Endothelial cell of umbilical vein (primary cell): ENCODE data around the gene FAM131B. TPM values are rescaled to one million over a fixed set of nuclear protein-coding genes. Genes with fewer than 3 reads are reported as not detected.

Source experiments
- BruUV-seq: library from RNA; stranded (reverse); fragments of 400-500 nt; replicated peaks from 2 replicates; lab custom pipeline; 2021; lab: Mats Ljungman, UMichigan
- CTCF ChIA-PET: fragments of 300-600, 350-600 bp; sonication (Branson Sonifier 250); formaldehyde crosslinking; loops from one replicate; lab custom pipeline; 2021; ENCODE audit warnings: antibody characterized with exemption, inconsistent platforms; lab: Charles Lee
- POLR2A ChIA-PET: fragments of 300-600, 350-600 bp; sonication (Branson Sonifier 250); formaldehyde crosslinking; loops from one replicate; lab custom pipeline; 2021; ENCODE audit warnings: antibody characterized with exemption, inconsistent platforms; lab: Charles Lee
- DNase-seq: peaks from one replicate; pipeline ENCODE4 v3.0.0-alpha.2; 2011; ENCODE audit warnings: low read depth, low spot score
- FAIRE-seq: peaks from 2 replicates; lab custom pipeline; 2011; peaks lifted over from hg19 to GRCh38; lab: Jason Lieb, UNC
- H2AFZ ChIP-seq: 2 replicates; pipeline ENCODE4 v1.6.0; 2012; ENCODE audit warnings: low read depth, low read length, control low read depth, inconsistent platforms
- H3K27ac ChIP-seq: 2 replicates; pipeline ENCODE4 v1.5.1; 2011; ENCODE audit warnings: low read depth, mild to moderate bottlenecking, control low read depth, low read length, moderate library complexity; ENCODE audit not compliant: insufficient read depth
- H3K27me3 ChIP-seq, 2 experiments: 2 replicates each; pipeline versions ENCODE4 v1.6.0 to v1.6.1; 2011; ENCODE audit warnings: low read length in 2 of 2, mixed read lengths in 1 of 2; ENCODE audit not compliant: control insufficient read depth in 2 of 2, insufficient read depth in 2 of 2
- H3K36me3 ChIP-seq, 2 experiments: 2 replicates in 1 of 2; 3 replicates in 1 of 2; pipeline ENCODE4 v1.5.1; 2011; ENCODE audit warnings: low read length in 2 of 2, mild to moderate bottlenecking in 1 of 2, moderate library complexity in 1 of 2; ENCODE audit not compliant: control insufficient read depth in 2 of 2, insufficient read depth in 2 of 2; ENCODE audit errors: extremely low read depth in 1 of 2
- H3K4me1 ChIP-seq: 3 replicates; pipeline ENCODE4 v1.5.1; 2011; ENCODE audit warnings: mild to moderate bottlenecking, low read length; ENCODE audit not compliant: control insufficient read depth, insufficient read depth; ENCODE audit errors: extremely low read depth
- H3K4me2 ChIP-seq: 2 replicates; pipeline ENCODE4 v1.6.1; 2011; ENCODE audit warnings: low read length, control low read depth, mixed read lengths; ENCODE audit not compliant: insufficient read depth
- H3K4me3 ChIP-seq, 3 experiments: fragments of 200-600 bp in 1 of 3; sonication (generic), shearing (Covaris generic) in 1 of 3; replicated peaks in 1 of 3; 2 replicates each; pipeline ENCODE4 v1.5.1; 2011 to 2016; ENCODE audit warnings: control low read depth in 3 of 3, low read length in 3 of 3, mild to moderate bottlenecking in 2 of 3, inconsistent platforms in 1 of 3, low read depth in 1 of 3, moderate library complexity in 1 of 3; ENCODE audit not compliant: insufficient read depth in 1 of 3
- H3K79me2 ChIP-seq: 2 replicates; pipeline ENCODE4 v1.6.0; 2012; ENCODE audit warnings: low read length, inconsistent platforms; ENCODE audit not compliant: control insufficient read depth, insufficient read depth
- H3K9ac ChIP-seq: replicated peaks from 2 replicates; pipeline ENCODE3; 2011; ENCODE audit warnings: low read length, control low read depth; ENCODE audit not compliant: insufficient read depth; ENCODE audit errors: extremely low read depth
- H3K9me1 ChIP-seq: replicated peaks from 3 replicates; pipeline ENCODE4 v1.6.0; 2011; ENCODE audit warnings: mild to moderate bottlenecking, low read length; ENCODE audit not compliant: control insufficient read depth, insufficient read depth; ENCODE audit errors: extremely low read depth
- H3K9me3 ChIP-seq: replicated peaks from 2 replicates; pipeline ENCODE4 v1.5.1; 2012; ENCODE audit warnings: low read length, inconsistent platforms; ENCODE audit not compliant: control insufficient read depth, insufficient read depth
- H4K20me1 ChIP-seq: replicated peaks from 2 replicates; pipeline ENCODE3; 2011; ENCODE audit warnings: mild to moderate bottlenecking, low read length; ENCODE audit not compliant: control insufficient read depth, insufficient read depth; ENCODE audit errors: extremely low read depth
- CTCF ChIP-seq, 2 donors: IDR thresholded peaks; 1 replicate in 1 of 2; 2 replicates in 1 of 2; pipeline ENCODE4 v1.5.1; 2011; ENCODE audit warnings: low read length in 2 of 2, mild to moderate bottlenecking in 2 of 2, moderate library complexity in 2 of 2, control low read depth in 1 of 2, inconsistent platforms in 1 of 2, low read depth in 1 of 2; ENCODE audit not compliant: insufficient read depth in 1 of 2; ENCODE audit errors: extremely low read depth in 1 of 2
- EZH2 ChIP-seq: IDR thresholded peaks from 2 replicates; pipeline ENCODE4 v1.6.1; 2012; ENCODE audit warnings: borderline replicate concordance, low read depth, mild to moderate bottlenecking, moderate library complexity, low read length, inconsistent platforms; ENCODE audit not compliant: severe bottlenecking
- GATA2 ChIP-seq: IDR thresholded peaks from 2 replicates; pipeline ENCODE4 v1.7.0; 2011; ENCODE audit warnings: low read depth, mild to moderate bottlenecking, moderate library complexity, mixed read lengths, low read length; ENCODE audit not compliant: insufficient read length, insufficient read depth
- MAX ChIP-seq: IDR thresholded peaks from 2 replicates; pipeline ENCODE4 v1.6.1; 2011; ENCODE audit not compliant: insufficient read depth, insufficient read length
- MYC ChIP-seq: IDR thresholded peaks from one replicate; pipeline ENCODE4 v1.6.1; 2011; ENCODE audit warnings: mild to moderate bottlenecking, low read depth, low read length
- POLR2A ChIP-seq: IDR thresholded peaks from 2 replicates; pipeline ENCODE4 v1.6.1; 2012; ENCODE audit warnings: low read depth, mild to moderate bottlenecking, control low read depth, low read length
- POLR2AphosphoS5 ChIP-seq: IDR thresholded peaks from 2 replicates; pipeline ENCODE4 v1.6.1; 2012; ENCODE audit warnings: low read depth, mild to moderate bottlenecking, control low read depth, low read length, moderate library complexity; ENCODE audit not compliant: insufficient read depth
- dilution Hi-C: fragments of 300-500 bp; cut with MboI; formaldehyde crosslinking; loops from one replicate; pipeline ENCODE4 v1.15.0; 2019; ENCODE audit warnings: low sequenced_read_pairs; ENCODE audit not compliant: extremely low pct_ligation_motif_present
- intact Hi-C: fragments of 100-400 bp; cut with micrococcal nuclease; formaldehyde crosslinking; loops from one replicate; pipeline ENCODE4 v1.10.0; 2022
- polyA plus RNA-seq, 4 experiments: library from polyadenylated mRNA; depleted of rRNA in 3 of 4; stranded (reverse) in 3 of 4; unstranded in 1 of 4; fragments of >200 nt; gene quantifications; 2 replicates each; pipeline versions ENCODE4 v1.2.1 to v1.2.3, GENCODE V29; 2011 to 2012; ENCODE audit warnings: missing spikeins in 1 of 4
- total RNA-seq: library from RNA; stranded (reverse); gene quantifications from 2 replicates; pipeline ENCODE4 v1.2.3, GENCODE V29; 2021

The FAM131B gene
- total and polyA plus RNA-seq, 2 donors (not counting 3 experiments of a cell fraction or from before 2014, with no cell fraction given), result 1.6 to 1.8 TPM

GRCh38 chr7:143363016-143363937, 764 bp upstream of the FAM131B start:
- no peaks in the 10 kb centered on the region for H3K36me3 ChIP-seq
- ChIA-PET POLR2A (no interaction called here), CTCF (interaction anchor here (1.5 kb wide), 1 partner anchor 54 kb away, joined by 4 read pairs; no protein-coding TSS in a partner anchor)
- no peak overlapping the region for H3K4me2 ChIP-seq
- dilution Hi-C loops, result no loop called here
- H3K4me3 ChIP-seq, result peak overlapping the region in 1 of 3 experiments; percentile 45
- no peaks in the 10 kb centered on the region for H4K20me1 ChIP-seq
- H2AFZ ChIP-seq, result peak overlapping the region; percentile 26
- H3K79me2 ChIP-seq, result no peaks in the 10 kb centered on the region
- FAIRE-seq (no peak), DNase-seq (no peak)
- peaks cover 26 to 42% of the 10 kb centered on the region in 2 experiments for H3K27me3 ChIP-seq
- no peaks in the 10 kb centered on the region for H3K4me1 ChIP-seq
- no peak overlapping the region for H3K27ac ChIP-seq
- H3K9me3 ChIP-seq, result no peaks in the 10 kb centered on the region
- intact Hi-C loops, result loop anchor here (2.0 to 5.0 kb wide), 2 partner anchors 18 to 56 kb away; no protein-coding TSS in a partner anchor
- no peak for TF ChIP-seq POLR2A
- no peak for TF ChIP-seq MYC
- no peak for TF ChIP-seq MAX
- peak; percentile 63 for TF ChIP-seq EZH2
- no peak overlapping the region for H3K9ac ChIP-seq
- no peaks in the 10 kb centered on the region for H3K9me1 ChIP-seq
- no TSS peak for BruUV-seq

- FAIRE-seq (no peak), DNase-seq (no peak)
- no peaks in the 10 kb centered on the region for H3K4me1 ChIP-seq
- CTCF ChIA-PET, result no interaction called here
- BruUV-seq, result no TSS peak
- TF ChIP-seq POLR2AphosphoS5 (no peak), GATA2 (no peak), CTCF (IDR thresholded peaks at IDR 0.05; ENCODE audit: extremely low read depth in 1 of 2, insufficient read depth in 1 of 2, low read depth in 1 of 2, low read length in 2 of 2) (no peak), EZH2 (no peak), MAX (no peak), MYC (no peak)
- dilution Hi-C loops (no loop called here), intact Hi-C loops (loop anchor here (2.0 to 5.0 kb wide), 2 partner anchors 17 to 54 kb away; no protein-coding TSS in a partner anchor)
- no peak overlapping the region for H3K27ac ChIP-seq
- H3K4me2 ChIP-seq, result no peak overlapping the region
- no peaks in the 10 kb centered on the region for H3K36me3 ChIP-seq
- no peaks in the 10 kb centered on the region for H4K20me1 ChIP-seq
- H3K27me3 ChIP-seq, result peaks cover 26 to 42% of the 10 kb centered on the region in 2 experiments
- POLR2A ChIA-PET, result no interaction called here
- H3K9me1 ChIP-seq, result no peaks in the 10 kb centered on the region
- H3K9me3 ChIP-seq, result no peaks in the 10 kb centered on the region
- H2AFZ ChIP-seq, result peak overlapping the region; percentile 91
- H3K9ac ChIP-seq, result no peak overlapping the region
- H3K4me3 ChIP-seq, result peak overlapping the region in 2 of 3 experiments; percentile 45 to 51
- H3K79me2 ChIP-seq, result no peaks in the 10 kb centered on the region
Observed at GRCh38 chr7:143361552-143362130, 872 bp downstream of the FAM131B start.
